ENCODE data around the gene MZT2B. TPM values are rescaled to one million over a fixed set of nuclear protein-coding genes. Genes with fewer than 3 reads are reported as not detected.
"Not testable (repeated sequence)": the region's sequence is repeated elsewhere in the genome, so short reads cannot be mapped to it uniquely, and the experiment has no call there.

Gene MZT2B
- polyA plus RNA-seq, 3 donors, result 28.8 to 66.8 (median 64.9) TPM

GRCh38 chr2:130162968-130163367 is 19.1 kb upstream of the MZT2B start:
- no peaks in the 10 kb centered on the region for H3K79me2 ChIP-seq (ENCODE audit: insufficient read depth, low read length)
- no peak overlapping the region for H3K27ac Mint-ChIP-seq
- no peaks in the 10 kb centered on the region for H3K4me1 ChIP-seq (ENCODE audit: control insufficient read depth in 1 of 2, insufficient read depth in 2 of 2, low read length in 2 of 2)
- H3K4me3 Mint-ChIP-seq, result no peak overlapping the region
- H3K9me3 Mint-ChIP-seq, result peaks cover 0 to 2% (median 0%) of the 10 kb centered on the region in 7 donors
- no peak for TF ChIP-seq CTCF (IDR thresholded peaks at IDR 0.05)
- no peak overlapping the region for H3K4me2 ChIP-seq (replicated peaks; ENCODE audit: extremely low read depth, low read length, poor library complexity, severe bottlenecking)
- no peaks in the 10 kb centered on the region for H4K20me1 ChIP-seq (ENCODE audit: insufficient read depth, low read length)
- H3K36me3 Mint-ChIP-seq, result peaks cover 63 to 91% of the 10 kb centered on the region in 2 donors
- H3K27me3 Mint-ChIP-seq (ENCODE audit: low read depth in 3 of 3), result no peaks in the 10 kb centered on the region
- H3K9ac ChIP-seq (ENCODE audit: insufficient read depth, low read length, poor library complexity, severe bottlenecking), result no peak overlapping the region
- no peak overlapping the region for H2AFZ ChIP-seq (ENCODE audit: insufficient read depth, low read depth, low read length, poor library complexity, severe bottlenecking)
- intact Hi-C loops (cut with micrococcal nuclease), result no loop called here
- no peaks in the 10 kb centered on the region for H3K27me3 ChIP-seq (ENCODE audit: control insufficient read depth in 2 of 2, insufficient read depth in 2 of 2, low read length in 2 of 2)
- peaks cover 61 to 73% of the 10 kb centered on the region in 2 donors for H3K36me3 ChIP-seq (replicated peaks in 1 of 2; ENCODE audit: control insufficient read depth in 1 of 2, insufficient read depth in 2 of 2, low read length in 2 of 2)
- no peak for DNase-seq
- H3K27ac ChIP-seq (ENCODE audit: low read depth in 1 of 2, low read length in 2 of 2), result no peak overlapping the region
- H3K4me3 ChIP-seq (replicated peaks in 1 of 3; ENCODE audit: low read depth in 2 of 3, low read length in 3 of 3), result no peak overlapping the region
- no peaks in the 10 kb centered on the region for H3K9me3 ChIP-seq (replicated peaks in 1 of 2; ENCODE audit: control insufficient read depth in 1 of 2, insufficient read depth in 1 of 2, low read length in 2 of 2)
- 98% methylated on average over 8 of the region's 9 CpGs for WGBS (ENCODE audit: insufficient coverage)
- peaks cover 6% of the 10 kb centered on the region for H3K4me1 Mint-ChIP-seq

GRCh38 chr2:130165293-130166016 is 16.6 kb upstream of the MZT2B start:
- Histone ChIP-seq H3K9ac (ENCODE audit: insufficient read depth, low read length, poor library complexity, severe bottlenecking) (no peak overlapping the region), H2AFZ (ENCODE audit: insufficient read depth, low read depth, low read length, poor library complexity, severe bottlenecking) (no peak overlapping the region), H3K4me2 (replicated peaks; ENCODE audit: extremely low read depth, low read length, poor library complexity, severe bottlenecking) (no peak overlapping the region), H3K79me2 (ENCODE audit: insufficient read depth, low read length) (no peaks in the 10 kb centered on the region), H3K27ac (ENCODE audit: low read depth in 1 of 2, low read length in 2 of 2) (no peak overlapping the region), H4K20me1 (ENCODE audit: insufficient read depth, low read length) (no peaks in the 10 kb centered on the region), H3K9me3 (replicated peaks in 1 of 2; ENCODE audit: control insufficient read depth in 1 of 2, insufficient read depth in 1 of 2, low read length in 2 of 2) (no peaks in the 10 kb centered on the region), H3K27me3 (ENCODE audit: control insufficient read depth in 2 of 2, insufficient read depth in 2 of 2, low read length in 2 of 2) (no peaks in the 10 kb centered on the region), H3K36me3 (replicated peaks in 1 of 2; ENCODE audit: control insufficient read depth in 1 of 2, insufficient read depth in 2 of 2, low read length in 2 of 2) (peaks cover 59 to 77% of the 10 kb centered on the region in 2 donors), H3K4me1 (ENCODE audit: control insufficient read depth in 1 of 2, insufficient read depth in 2 of 2, low read length in 2 of 2) (no peaks in the 10 kb centered on the region), H3K4me3 (replicated peaks in 1 of 3; ENCODE audit: low read depth in 2 of 3, low read length in 3 of 3) (no peak overlapping the region)
- Mint-ChIP-seq H3K4me3 (no peak overlapping the region), H3K9me3 (peaks cover 0 to 2% (median 0%) of the 10 kb centered on the region in 7 donors), H3K27ac (no peak overlapping the region), H3K36me3 (peaks cover 67 to 93% of the 10 kb centered on the region in 2 donors), H3K27me3 (ENCODE audit: low read depth in 3 of 3) (peaks cover 0 to 1% (median 0%) of the 10 kb centered on the region in 3 donors), H3K4me1 (no peaks in the 10 kb centered on the region)
- intact Hi-C loops (cut with micrococcal nuclease), result no loop called here
- no peak for DNase-seq
- WGBS (ENCODE audit: insufficient coverage), result 100% methylated on average over 1 of the region's 8 CpGs
- no peak for TF ChIP-seq CTCF (IDR thresholded peaks at IDR 0.05)

DNA sequence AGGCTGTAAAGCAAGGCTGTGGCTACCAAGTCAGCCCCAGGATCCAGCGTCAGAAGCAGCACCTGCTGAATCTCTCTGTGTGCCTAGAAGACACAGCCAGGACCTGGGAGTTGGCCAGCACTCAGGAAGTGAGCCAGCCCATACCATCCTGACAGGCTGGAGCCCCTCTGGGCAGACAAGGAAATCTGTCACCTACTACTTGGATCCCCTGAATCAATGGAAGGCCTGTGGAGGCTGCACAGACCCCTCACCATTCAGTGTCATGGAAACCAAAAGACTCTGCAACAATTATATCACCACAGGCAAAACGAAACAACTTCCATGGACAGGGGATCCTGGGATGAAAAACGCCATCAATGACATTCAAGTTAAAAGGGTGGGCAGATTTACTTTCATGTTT is 15.5 kb upstream of the MZT2B start:
- H3K9me3 Mint-ChIP-seq; H3K79me2 ChIP-seq (ENCODE audit: insufficient read depth, low read length); H3K9ac ChIP-seq (ENCODE audit: insufficient read depth, low read length, poor library complexity, severe bottlenecking); intact Hi-C loops (cut with micrococcal nuclease); H3K27ac ChIP-seq (ENCODE audit: low read depth in 1 of 2, low read length in 2 of 2); H3K9me3 ChIP-seq (replicated peaks in 1 of 2; ENCODE audit: control insufficient read depth in 1 of 2, insufficient read depth in 1 of 2, low read length in 2 of 2); H3K4me1 ChIP-seq (ENCODE audit: control insufficient read depth in 1 of 2, insufficient read depth in 2 of 2, low read length in 2 of 2); H3K4me3 ChIP-seq (replicated peaks in 1 of 3; ENCODE audit: low read depth in 2 of 3, low read length in 3 of 3); H4K20me1 ChIP-seq (ENCODE audit: insufficient read depth, low read length); H3K27me3 ChIP-seq (ENCODE audit: control insufficient read depth in 2 of 2, insufficient read depth in 2 of 2, low read length in 2 of 2); H3K4me1 Mint-ChIP-seq; H2AFZ ChIP-seq (ENCODE audit: insufficient read depth, low read depth, low read length, poor library complexity, severe bottlenecking); DNase-seq; H3K27me3 Mint-ChIP-seq (ENCODE audit: low read depth in 3 of 3); H3K4me3 Mint-ChIP-seq; H3K27ac Mint-ChIP-seq; H3K4me2 ChIP-seq (replicated peaks; ENCODE audit: extremely low read depth, low read length, poor library complexity, severe bottlenecking): not testable (repeated sequence)
- WGBS (ENCODE audit: insufficient coverage), result 94% methylated on average over 3 of the region's 3 CpGs
- peaks cover 63 to 86% of the 10 kb centered on the region in 2 donors for H3K36me3 ChIP-seq (replicated peaks in 1 of 2; ENCODE audit: control insufficient read depth in 1 of 2, insufficient read depth in 2 of 2, low read length in 2 of 2)
- peaks cover 69 to 92% of the 10 kb centered on the region in 2 donors for H3K36me3 Mint-ChIP-seq

All from CD14-positive monocyte (primary cell).